H9 (cell line): ENCODE results near the gene ANKRD44. TPM values are rescaled to one million over a fixed set of nuclear protein-coding genes. Genes with fewer than 3 reads are reported as not detected.
"Not testable (repeated sequence)": the region's sequence is repeated elsewhere in the genome, so short reads cannot be mapped to it uniquely, and the experiment has no call there.

Experiments
- DNase-seq: peaks from one replicate; pipeline ENCODE4 v3.0.0-alpha.2; 2017
- H2AFZ ChIP-seq: one replicate; pipeline ENCODE4 v1.6.1; 2013; ENCODE audit warnings: mild to moderate bottlenecking, low read length, control low read depth, moderate library complexity
- H2AK5ac ChIP-seq: 2 replicates; pipeline ENCODE4 v1.6.1; 2013; ENCODE audit warnings: low read length, control low read depth, mixed read lengths; ENCODE audit not compliant: insufficient read length
- H2BK120ac ChIP-seq: one replicate; pipeline ENCODE4 v1.6.1; 2013; ENCODE audit warnings: low read depth, mild to moderate bottlenecking, low read length, control low read depth, inconsistent platforms; ENCODE audit not compliant: poor library complexity, severe bottlenecking
- H2BK12ac ChIP-seq: 2 replicates; pipeline ENCODE4 v1.6.1; 2013; ENCODE audit warnings: low read length, control low read depth, mixed read lengths, low read depth; ENCODE audit not compliant: insufficient read length
- H2BK15ac ChIP-seq: 2 replicates; pipeline ENCODE4 v1.6.1; 2013; ENCODE audit warnings: low read depth, low read length, control low read depth
- H2BK20ac ChIP-seq: one replicate; pipeline ENCODE4 v1.6.1; 2013; ENCODE audit warnings: low read depth, mild to moderate bottlenecking, low read length, control low read depth, inconsistent platforms; ENCODE audit not compliant: poor library complexity, severe bottlenecking
- H2BK5ac ChIP-seq: 2 replicates; pipeline ENCODE4 v1.6.1; 2013; ENCODE audit warnings: low read length, control low read depth, mixed read lengths; ENCODE audit not compliant: insufficient read length
- H3K14ac ChIP-seq: 2 replicates; pipeline ENCODE4 v1.6.1; 2013; ENCODE audit warnings: low read length, control low read depth; ENCODE audit not compliant: insufficient read depth
- H3K18ac ChIP-seq: 2 replicates; pipeline ENCODE4 v1.6.1; 2013; ENCODE audit warnings: low read depth, mild to moderate bottlenecking, mixed read lengths, low read length, control low read depth; ENCODE audit not compliant: insufficient read length
- H3K23ac ChIP-seq: 2 replicates; pipeline ENCODE4 v1.6.1; 2013; ENCODE audit warnings: low read length, control low read depth, mixed read lengths, low read depth; ENCODE audit not compliant: insufficient read length
- H3K23me2 ChIP-seq: 2 replicates; pipeline ENCODE4 v1.6.1; 2013; ENCODE audit warnings: low read depth, mild to moderate bottlenecking, mixed read lengths, low read length, control low read depth; ENCODE audit not compliant: insufficient read length, poor library complexity, severe bottlenecking
- H3K27ac ChIP-seq: 2 replicates; pipeline ENCODE4 v1.5.1; 2013; ENCODE audit warnings: low read length, control low read depth, mixed read lengths, low read depth; ENCODE audit not compliant: insufficient read length
- H3K27me3 ChIP-seq: 2 replicates; pipeline ENCODE4 v1.6.1; 2013; ENCODE audit warnings: low read length, control low read depth, inconsistent platforms; ENCODE audit not compliant: insufficient read depth
- H3K4ac ChIP-seq: 2 replicates; pipeline ENCODE4 v1.6.1; 2013; ENCODE audit warnings: low read depth, mild to moderate bottlenecking, control low read depth, inconsistent platforms, low read length, moderate library complexity
- H3K4me1 ChIP-seq: 2 replicates; pipeline ENCODE4 v1.6.1; 2013; ENCODE audit warnings: low read length, control low read depth, inconsistent platforms; ENCODE audit not compliant: insufficient read depth
- H3K4me2 ChIP-seq: 2 replicates; pipeline ENCODE4 v1.6.1; 2013; ENCODE audit warnings: low read length, control low read depth, mixed read lengths; ENCODE audit not compliant: insufficient read length, insufficient read depth
- H3K56ac ChIP-seq: 2 replicates; pipeline ENCODE4 v1.6.1; 2013; ENCODE audit warnings: low read depth, mild to moderate bottlenecking, mixed read lengths, low read length, control low read depth; ENCODE audit not compliant: insufficient read length
- H3K79me1 ChIP-seq: 2 replicates; pipeline ENCODE4 v1.6.1; 2013; ENCODE audit warnings: low read depth, mild to moderate bottlenecking, moderate library complexity, low read length, control low read depth, inconsistent platforms; ENCODE audit not compliant: insufficient read depth, poor library complexity, severe bottlenecking
- H3K79me2 ChIP-seq: 2 replicates; pipeline ENCODE4 v1.6.1; 2013; ENCODE audit warnings: low read length, control low read depth, inconsistent platforms; ENCODE audit not compliant: insufficient read depth
- H3K9ac ChIP-seq: 2 replicates; pipeline ENCODE4 v1.6.1; 2013; ENCODE audit warnings: low read length, control low read depth, mixed read lengths; ENCODE audit not compliant: insufficient read length; ENCODE audit errors: extremely low read depth
- H3K9me3 ChIP-seq: one replicate; pipeline ENCODE4 v1.6.1; 2013; ENCODE audit warnings: low read depth, low read length, inconsistent platforms; ENCODE audit not compliant: control insufficient read depth
- H3T11ph ChIP-seq: one replicate; pipeline ENCODE4 v1.6.1; 2013; ENCODE audit warnings: mild to moderate bottlenecking, low read length, control low read depth, inconsistent platforms
- H4K20me1 ChIP-seq: one replicate; pipeline ENCODE4 v1.6.1; 2013; ENCODE audit not compliant: control insufficient read depth, insufficient read length, insufficient read depth
- H4K5ac ChIP-seq: 2 replicates; pipeline ENCODE4 v1.6.1; 2013; ENCODE audit warnings: low read depth, mild to moderate bottlenecking, mixed read lengths, low read length, control low read depth; ENCODE audit not compliant: insufficient read length
- H4K8ac ChIP-seq: replicated peaks from 2 replicates; pipeline ENCODE4 v1.6.1; 2013; ENCODE audit warnings: low read length, control low read depth, mixed read lengths, low read depth; ENCODE audit not compliant: insufficient read length
- H4K91ac ChIP-seq: 2 replicates; pipeline ENCODE4 v1.6.1; 2013; ENCODE audit warnings: low read depth, mild to moderate bottlenecking, moderate library complexity, mixed read lengths, low read length, control low read depth; ENCODE audit not compliant: insufficient read length
- H3K27ac Mint-ChIP-seq, 3 experiments: 2 replicates in 2 of 3; 3 replicates in 1 of 3; pipeline ENCODE4 v1.8.0; 2020 to 2021; ENCODE audit warnings: mixed read lengths in 3 of 3, mild to moderate bottlenecking in 1 of 3, moderate library complexity in 1 of 3
- H3K27me3 Mint-ChIP-seq: 2 replicates; pipeline ENCODE4 v1.8.0; 2021; ENCODE audit warnings: low read depth, mild to moderate bottlenecking, moderate library complexity, mixed read lengths
- H3K36me3 Mint-ChIP-seq, 3 experiments: 2 replicates in 2 of 3; 3 replicates in 1 of 3; pipeline ENCODE4 v1.8.0; 2020 to 2021; ENCODE audit warnings: low read depth in 3 of 3, mixed read lengths in 3 of 3; ENCODE audit not compliant: insufficient read depth in 1 of 3
- H3K4me1 Mint-ChIP-seq, 2 experiments: 2 replicates each; pipeline ENCODE4 v1.8.0; 2020; ENCODE audit warnings: mixed read lengths in 2 of 2
- H3K4me3 Mint-ChIP-seq, 2 experiments: 2 replicates in 1 of 2; 3 replicates in 1 of 2; pipeline ENCODE4 v1.8.0; 2020 to 2021; ENCODE audit warnings: mild to moderate bottlenecking in 2 of 2, mixed read lengths in 2 of 2, moderate library complexity in 1 of 2
- H3K9me3 Mint-ChIP-seq, 2 experiments: 2 replicates in 1 of 2; 3 replicates in 1 of 2; pipeline ENCODE4 v1.8.0; 2020; ENCODE audit warnings: mild to moderate bottlenecking in 2 of 2, mixed read lengths in 2 of 2, moderate library complexity in 1 of 2
- WGBS: extraction: QIAGEN DNeasy Blood & Tissue Kit; methylation state at CpG from one replicate; pipeline ENCODE4 v1.1.7; 2013; ENCODE audit warnings: missing lambda C conversion rate, low lambda C conversion rate, mixed read lengths; ENCODE audit not compliant: insufficient read length; ENCODE audit errors: extremely low coverage; 5-methylcytosine and 5-hydroxymethylcytosine counted together
- total RNA-seq: library from RNA; stranded (reverse); gene quantifications from 2 replicates; pipeline ENCODE4 v1.2.1, GENCODE V29; 2021
- TF ChIP-seq, protein P1 (sequence below): fragments of 200-600 bp; sonication (generic); conservative IDR thresholded peaks from 3 replicates; pipeline ENCODE4 v1.8.0; 2021; ENCODE audit warnings: antibody characterized with exemption, mild to moderate bottlenecking

The ANKRD44 gene
- total RNA-seq, 1 experiment from 2014 or later = 1.9 TPM

DNA sequence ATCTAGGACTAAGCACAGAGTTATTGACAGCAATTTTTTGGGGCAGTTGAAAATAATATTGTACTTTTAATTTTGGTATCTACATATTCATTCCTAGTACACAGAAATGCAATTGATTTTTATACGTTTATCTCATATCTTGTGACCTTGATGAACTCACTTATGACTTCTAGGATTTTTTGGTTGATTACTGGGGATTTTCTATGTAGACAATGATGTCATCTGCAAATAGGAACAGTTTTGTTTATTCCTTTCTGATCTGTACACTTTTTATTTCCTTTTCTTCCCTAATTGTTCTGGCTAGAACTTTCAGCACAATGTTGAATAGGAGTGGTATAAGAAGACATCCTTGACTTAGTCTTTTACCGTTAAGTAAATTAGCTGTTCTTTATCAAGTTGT is 240.6 kb downstream of the ANKRD44 start:
- Histone ChIP-seq H3K14ac (no peak overlapping the region), H2BK5ac (no peak overlapping the region), H3K23me2 (no peaks in the 10 kb centered on the region), H3K4me2 (no peak overlapping the region), H2AK5ac (no peak overlapping the region), H2AFZ (no peak overlapping the region), H4K91ac (no peak overlapping the region), H2BK12ac (no peak overlapping the region), H4K8ac (no peak overlapping the region), H3K4ac (no peak overlapping the region), H4K5ac (no peak overlapping the region), H3K27ac (no peak overlapping the region), H3K9me3 (no peaks in the 10 kb centered on the region), H4K20me1 (no peaks in the 10 kb centered on the region), H3K18ac (no peak overlapping the region), H3K79me1 (no peaks in the 10 kb centered on the region), H2BK120ac (no peak overlapping the region), H3K9ac (no peak overlapping the region), H2BK15ac (no peak overlapping the region), H2BK20ac (no peak overlapping the region), H3K56ac (no peak overlapping the region), H3K4me1 (no peaks in the 10 kb centered on the region), H3T11ph (no peak overlapping the region), H3K23ac (no peak overlapping the region), H3K27me3 (no peaks in the 10 kb centered on the region), H3K79me2 (no peaks in the 10 kb centered on the region)
- TF ChIP-seq, protein P1, sequence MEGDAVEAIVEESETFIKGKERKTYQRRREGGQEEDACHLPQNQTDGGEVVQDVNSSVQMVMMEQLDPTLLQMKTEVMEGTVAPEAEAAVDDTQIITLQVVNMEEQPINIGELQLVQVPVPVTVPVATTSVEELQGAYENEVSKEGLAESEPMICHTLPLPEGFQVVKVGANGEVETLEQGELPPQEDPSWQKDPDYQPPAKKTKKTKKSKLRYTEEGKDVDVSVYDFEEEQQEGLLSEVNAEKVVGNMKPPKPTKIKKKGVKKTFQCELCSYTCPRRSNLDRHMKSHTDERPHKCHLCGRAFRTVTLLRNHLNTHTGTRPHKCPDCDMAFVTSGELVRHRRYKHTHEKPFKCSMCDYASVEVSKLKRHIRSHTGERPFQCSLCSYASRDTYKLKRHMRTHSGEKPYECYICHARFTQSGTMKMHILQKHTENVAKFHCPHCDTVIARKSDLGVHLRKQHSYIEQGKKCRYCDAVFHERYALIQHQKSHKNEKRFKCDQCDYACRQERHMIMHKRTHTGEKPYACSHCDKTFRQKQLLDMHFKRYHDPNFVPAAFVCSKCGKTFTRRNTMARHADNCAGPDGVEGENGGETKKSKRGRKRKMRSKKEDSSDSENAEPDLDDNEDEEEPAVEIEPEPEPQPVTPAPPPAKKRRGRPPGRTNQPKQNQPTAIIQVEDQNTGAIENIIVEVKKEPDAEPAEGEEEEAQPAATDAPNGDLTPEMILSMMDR = no peak
- H3K4me1 Mint-ChIP-seq = no peaks in the 10 kb centered on the region; a peak in 1 of 4 replicates
- no peaks in the 10 kb centered on the region for H3K27me3 Mint-ChIP-seq
- H3K4me3 Mint-ChIP-seq = no peak overlapping the region
- H3K36me3 Mint-ChIP-seq = no peaks in the 10 kb centered on the region
- H3K27ac Mint-ChIP-seq = no peak overlapping the region
- no peak for DNase-seq
- peaks cover 0 to under 1% of the 10 kb centered on the region in 2 experiments; a peak in 2 of 5 replicates for H3K9me3 Mint-ChIP-seq
- no CpG with 5 or more reads among the region's 2 CpGs for WGBS

DNA sequence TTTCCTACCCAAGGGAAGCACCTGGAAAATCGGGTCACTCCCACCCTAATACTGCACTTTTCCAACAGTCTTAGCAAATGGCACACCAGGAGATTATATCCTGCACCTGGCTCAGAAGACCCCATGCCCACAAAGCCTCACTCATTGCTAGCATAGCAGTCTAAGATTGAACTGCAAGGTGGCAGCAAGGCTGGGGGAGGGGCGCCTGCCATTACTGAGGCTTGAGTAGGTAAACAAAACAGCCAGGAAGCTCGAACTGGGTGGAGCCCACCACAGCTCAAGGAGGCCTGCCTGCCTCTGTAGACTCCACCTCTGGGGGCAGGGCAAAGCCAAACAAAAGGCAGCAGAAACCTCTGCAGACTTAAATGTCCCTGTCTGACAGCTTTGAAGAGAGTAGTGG is 248.0 kb downstream of the ANKRD44 start:
- H3K23ac ChIP-seq, H3K36me3 Mint-ChIP-seq, H2BK15ac ChIP-seq, H3K23me2 ChIP-seq, H2BK12ac ChIP-seq, H3K79me2 ChIP-seq, H3K27ac Mint-ChIP-seq, H2BK120ac ChIP-seq, H3K27me3 Mint-ChIP-seq, H3K56ac ChIP-seq, H3K79me1 ChIP-seq, H2BK5ac ChIP-seq, H4K91ac ChIP-seq, H3K9ac ChIP-seq, H2AFZ ChIP-seq, H3K4me1 ChIP-seq, H3T11ph ChIP-seq, H2AK5ac ChIP-seq, H3K14ac ChIP-seq, H2BK20ac ChIP-seq, H4K5ac ChIP-seq, H3K27ac ChIP-seq, H3K4me2 ChIP-seq, H3K4me1 Mint-ChIP-seq, H3K27me3 ChIP-seq, H4K20me1 ChIP-seq, DNase-seq, H3K4ac ChIP-seq, H3K9me3 ChIP-seq, H3K4me3 Mint-ChIP-seq, H3K18ac ChIP-seq, H4K8ac ChIP-seq: not testable (repeated sequence)
- peaks cover 18 to 20% of the 10 kb centered on the region in 2 experiments for H3K9me3 Mint-ChIP-seq
- WGBS = no CpG with 5 or more reads among the region's 3 CpGs
